Activated CD8-positive, alpha-beta memory T cell treated with anti-CD3 and anti-CD28 coated beads, Interleukin-2, amount 50 U/mL, for 4 hours (primary cell): Measurements from ENCODE around the gene PCGF3.

ENCODE experiments used
- DNase-seq: peaks from one replicate; pipeline ENCODE4 v3.0.0-alpha.2; 2020

Gene PCGF3

GRCh38 chr4:808860-809570, 103.4 kb downstream of the PCGF3 start:
- no peak for DNase-seq

GRCh38 chr4:813900-814299, 108.3 kb downstream of the PCGF3 start:
- DNase-seq = no peak

GRCh38 chr4:814312-814850, 108.7 kb downstream of the PCGF3 start:
- no peak for DNase-seq

GRCh38 chr4:815464-816146, 110.0 kb downstream of the PCGF3 start:
- DNase-seq = no peak

GRCh38 chr4:818106-818921, 112.7 kb downstream of the PCGF3 start:
- DNase-seq = no peak

GRCh38 chr4:819401-820229, 114.0 kb downstream of the PCGF3 start:
- no peak for DNase-seq
